Endothelial cell of umbilical vein (primary cell): ENCODE results near the gene PLAC8. TPM values are rescaled to one million over a fixed set of nuclear protein-coding genes. Genes with fewer than 3 reads are reported as not detected.
"Not testable (repeated sequence)": the region's sequence is repeated elsewhere in the genome, so short reads cannot be mapped to it uniquely, and the experiment has no call there.

Experiments used
- BruUV-seq: library from RNA; stranded (reverse); fragments of 400-500 nt; replicated peaks from 2 replicates; lab custom pipeline; 2021; lab: Mats Ljungman, UMichigan
- CTCF ChIA-PET: fragments of 300-600, 350-600 bp; sonication (Branson Sonifier 250); formaldehyde crosslinking; loops from one replicate; lab custom pipeline; 2021; ENCODE audit warnings: antibody characterized with exemption, inconsistent platforms; lab: Charles Lee
- POLR2A ChIA-PET: fragments of 300-600, 350-600 bp; sonication (Branson Sonifier 250); formaldehyde crosslinking; loops from one replicate; lab custom pipeline; 2021; ENCODE audit warnings: antibody characterized with exemption, inconsistent platforms; lab: Charles Lee
- DNase-seq: peaks from one replicate; pipeline ENCODE4 v3.0.0-alpha.2; 2011; ENCODE audit warnings: low read depth, low spot score
- FAIRE-seq: peaks from 2 replicates; lab custom pipeline; 2011; peaks lifted over from hg19 to GRCh38; lab: Jason Lieb, UNC
- H2AFZ ChIP-seq: 2 replicates; pipeline ENCODE4 v1.6.0; 2012; ENCODE audit warnings: low read depth, low read length, control low read depth, inconsistent platforms
- H3K27ac ChIP-seq: 2 replicates; pipeline ENCODE4 v1.5.1; 2011; ENCODE audit warnings: low read depth, mild to moderate bottlenecking, control low read depth, low read length, moderate library complexity; ENCODE audit not compliant: insufficient read depth
- H3K27me3 ChIP-seq, 2 experiments: 2 replicates each; pipeline versions ENCODE4 v1.6.0 to v1.6.1; 2011; ENCODE audit warnings: low read length in 2 of 2, mixed read lengths in 1 of 2; ENCODE audit not compliant: control insufficient read depth in 2 of 2, insufficient read depth in 2 of 2
- H3K36me3 ChIP-seq, 2 experiments: 2 replicates in 1 of 2; 3 replicates in 1 of 2; pipeline ENCODE4 v1.5.1; 2011; ENCODE audit warnings: low read length in 2 of 2, mild to moderate bottlenecking in 1 of 2, moderate library complexity in 1 of 2; ENCODE audit not compliant: control insufficient read depth in 2 of 2, insufficient read depth in 2 of 2; ENCODE audit errors: extremely low read depth in 1 of 2
- H3K4me1 ChIP-seq: 3 replicates; pipeline ENCODE4 v1.5.1; 2011; ENCODE audit warnings: mild to moderate bottlenecking, low read length; ENCODE audit not compliant: control insufficient read depth, insufficient read depth; ENCODE audit errors: extremely low read depth
- H3K4me2 ChIP-seq: 2 replicates; pipeline ENCODE4 v1.6.1; 2011; ENCODE audit warnings: low read length, control low read depth, mixed read lengths; ENCODE audit not compliant: insufficient read depth
- H3K4me3 ChIP-seq, 3 experiments: fragments of 200-600 bp in 1 of 3; sonication (generic), shearing (Covaris generic) in 1 of 3; replicated peaks in 1 of 3; 2 replicates each; pipeline ENCODE4 v1.5.1; 2011 to 2016; ENCODE audit warnings: control low read depth in 3 of 3, low read length in 3 of 3, mild to moderate bottlenecking in 2 of 3, inconsistent platforms in 1 of 3, low read depth in 1 of 3, moderate library complexity in 1 of 3; ENCODE audit not compliant: insufficient read depth in 1 of 3
- H3K79me2 ChIP-seq: 2 replicates; pipeline ENCODE4 v1.6.0; 2012; ENCODE audit warnings: low read length, inconsistent platforms; ENCODE audit not compliant: control insufficient read depth, insufficient read depth
- H3K9ac ChIP-seq: replicated peaks from 2 replicates; pipeline ENCODE3; 2011; ENCODE audit warnings: low read length, control low read depth; ENCODE audit not compliant: insufficient read depth; ENCODE audit errors: extremely low read depth
- H3K9me1 ChIP-seq: replicated peaks from 3 replicates; pipeline ENCODE4 v1.6.0; 2011; ENCODE audit warnings: mild to moderate bottlenecking, low read length; ENCODE audit not compliant: control insufficient read depth, insufficient read depth; ENCODE audit errors: extremely low read depth
- H3K9me3 ChIP-seq: replicated peaks from 2 replicates; pipeline ENCODE4 v1.5.1; 2012; ENCODE audit warnings: low read length, inconsistent platforms; ENCODE audit not compliant: control insufficient read depth, insufficient read depth
- H4K20me1 ChIP-seq: replicated peaks from 2 replicates; pipeline ENCODE3; 2011; ENCODE audit warnings: mild to moderate bottlenecking, low read length; ENCODE audit not compliant: control insufficient read depth, insufficient read depth; ENCODE audit errors: extremely low read depth
- dilution Hi-C: fragments of 300-500 bp; cut with MboI; formaldehyde crosslinking; loops from one replicate; pipeline ENCODE4 v1.15.0; 2019; ENCODE audit warnings: low sequenced_read_pairs; ENCODE audit not compliant: extremely low pct_ligation_motif_present
- intact Hi-C: fragments of 100-400 bp; cut with micrococcal nuclease; formaldehyde crosslinking; loops from one replicate; pipeline ENCODE4 v1.10.0; 2022
- polyA plus RNA-seq, 4 experiments: library from polyadenylated mRNA; depleted of rRNA in 3 of 4; stranded (reverse) in 3 of 4; unstranded in 1 of 4; fragments of >200 nt; gene quantifications; 2 replicates each; pipeline versions ENCODE4 v1.2.1 to v1.2.3, GENCODE V29; 2011 to 2012; ENCODE audit warnings: missing spikeins in 1 of 4
- total RNA-seq: library from RNA; stranded (reverse); gene quantifications from 2 replicates; pipeline ENCODE4 v1.2.3, GENCODE V29; 2021
- TF ChIP-seq, protein P1 (sequence below): IDR thresholded peaks from 2 replicates; pipeline ENCODE4 v1.6.1; 2011; ENCODE audit not compliant: insufficient read depth, insufficient read length
- TF ChIP-seq, protein P2 (sequence below), 2 donors: IDR thresholded peaks; 1 replicate in 1 of 2; 2 replicates in 1 of 2; pipeline ENCODE4 v1.5.1; 2011; ENCODE audit warnings: low read length in 2 of 2, mild to moderate bottlenecking in 2 of 2, moderate library complexity in 2 of 2, control low read depth in 1 of 2, inconsistent platforms in 1 of 2, low read depth in 1 of 2; ENCODE audit not compliant: insufficient read depth in 1 of 2; ENCODE audit errors: extremely low read depth in 1 of 2

The PLAC8 gene
- total and polyA plus RNA-seq, 2 donors (not counting 3 experiments of a cell fraction or from before 2014, with no cell fraction given), result 4.9 to 5.7 TPM

DNA sequence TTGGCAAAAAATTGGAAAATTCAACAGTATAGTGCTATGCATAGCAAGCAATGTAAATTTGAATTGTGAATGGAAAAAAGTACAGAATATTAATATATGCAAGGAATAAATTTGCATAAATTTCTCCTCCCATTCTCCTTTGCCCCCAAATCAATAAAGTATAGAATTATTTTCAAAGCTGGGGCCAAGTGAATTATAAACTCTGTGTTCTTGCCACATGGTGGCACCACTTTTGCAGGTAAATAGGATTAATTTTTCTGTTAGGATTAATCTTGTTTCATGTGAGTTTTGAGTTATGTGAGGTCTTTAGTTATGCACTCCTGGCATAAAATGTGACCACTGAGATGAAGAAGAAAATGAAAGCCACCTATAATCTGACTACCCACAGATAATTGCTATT, 59.6 kb downstream of the PLAC8 start:
- peak; percentile 40 for DNase-seq
- FAIRE-seq, result peak; percentile 35

DNA sequence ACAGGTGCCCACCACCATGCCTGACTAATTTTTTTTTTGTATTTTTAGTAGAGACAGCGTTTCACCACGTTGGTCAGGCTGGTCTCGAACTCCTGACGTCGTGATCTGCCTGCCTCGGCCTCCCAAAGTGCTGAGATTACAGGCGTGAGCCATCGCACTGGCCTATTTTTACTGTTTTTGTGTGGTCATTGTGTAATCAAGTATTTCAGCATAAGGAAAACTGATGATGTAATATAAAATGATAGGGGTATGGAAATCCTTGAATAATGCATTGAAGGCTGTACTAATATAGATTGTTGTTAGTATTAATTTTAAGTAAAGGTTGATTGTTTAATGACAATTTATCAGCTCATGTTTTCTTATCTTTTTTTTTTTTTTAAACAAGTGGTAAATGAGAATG, 65.7 kb downstream of the PLAC8 start:
- H3K4me3 ChIP-seq, dilution Hi-C loops, intact Hi-C loops, DNase-seq, POLR2A ChIA-PET, H3K27me3 ChIP-seq, H3K9me1 ChIP-seq, FAIRE-seq, H3K9me3 ChIP-seq, H4K20me1 ChIP-seq, H3K4me2 ChIP-seq, H3K9ac ChIP-seq, H3K4me1 ChIP-seq, H2AFZ ChIP-seq, BruUV-seq, H3K27ac ChIP-seq: not testable (repeated sequence)
- CTCF ChIA-PET, result interaction anchor here (1.2 to 6.3 kb wide), 4 partner anchors 8 to 233 kb away, joined by 3 to 32 read pairs (median 4); no protein-coding TSS in a partner anchor
- peaks cover 14% of the 10 kb centered on the region for H3K79me2 ChIP-seq
- peaks cover 5 to 15% of the 10 kb centered on the region in 2 experiments for H3K36me3 ChIP-seq

More for the DNA sequence above, 59.6 kb downstream of the PLAC8 start:
- CTCF ChIA-PET, result interaction anchor here (0.6 to 8.4 kb wide), 18 partner anchors 10 to 227 kb away, joined by 3 to 146 read pairs (median 6); partner anchors contain the start of genes COPS4 and COQ2
- intact Hi-C loops (loop anchor here (1.0 to 10.0 kb wide), 4 partner anchors 198 to 590 kb away; no protein-coding TSS in a partner anchor), dilution Hi-C loops (no loop called here)
- Histone ChIP-seq H3K27me3 (no peaks in the 10 kb centered on the region), H3K36me3 (peaks cover 7 to 15% of the 10 kb centered on the region in 2 experiments), H3K4me1 (no peaks in the 10 kb centered on the region), H3K79me2 (no peaks in the 10 kb centered on the region), H3K9me3 (no peaks in the 10 kb centered on the region), H3K4me3 (no peak overlapping the region), H4K20me1 (no peaks in the 10 kb centered on the region), H3K4me2 (no peak overlapping the region), H2AFZ (no peak overlapping the region), H3K27ac (no peak overlapping the region), H3K9me1 (no peaks in the 10 kb centered on the region), H3K9ac (no peak overlapping the region)
- TF ChIP-seq, protein P1, sequence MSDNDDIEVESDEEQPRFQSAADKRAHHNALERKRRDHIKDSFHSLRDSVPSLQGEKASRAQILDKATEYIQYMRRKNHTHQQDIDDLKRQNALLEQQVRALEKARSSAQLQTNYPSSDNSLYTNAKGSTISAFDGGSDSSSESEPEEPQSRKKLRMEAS, result no peak
- TF ChIP-seq, protein P2, sequence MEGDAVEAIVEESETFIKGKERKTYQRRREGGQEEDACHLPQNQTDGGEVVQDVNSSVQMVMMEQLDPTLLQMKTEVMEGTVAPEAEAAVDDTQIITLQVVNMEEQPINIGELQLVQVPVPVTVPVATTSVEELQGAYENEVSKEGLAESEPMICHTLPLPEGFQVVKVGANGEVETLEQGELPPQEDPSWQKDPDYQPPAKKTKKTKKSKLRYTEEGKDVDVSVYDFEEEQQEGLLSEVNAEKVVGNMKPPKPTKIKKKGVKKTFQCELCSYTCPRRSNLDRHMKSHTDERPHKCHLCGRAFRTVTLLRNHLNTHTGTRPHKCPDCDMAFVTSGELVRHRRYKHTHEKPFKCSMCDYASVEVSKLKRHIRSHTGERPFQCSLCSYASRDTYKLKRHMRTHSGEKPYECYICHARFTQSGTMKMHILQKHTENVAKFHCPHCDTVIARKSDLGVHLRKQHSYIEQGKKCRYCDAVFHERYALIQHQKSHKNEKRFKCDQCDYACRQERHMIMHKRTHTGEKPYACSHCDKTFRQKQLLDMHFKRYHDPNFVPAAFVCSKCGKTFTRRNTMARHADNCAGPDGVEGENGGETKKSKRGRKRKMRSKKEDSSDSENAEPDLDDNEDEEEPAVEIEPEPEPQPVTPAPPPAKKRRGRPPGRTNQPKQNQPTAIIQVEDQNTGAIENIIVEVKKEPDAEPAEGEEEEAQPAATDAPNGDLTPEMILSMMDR (IDR thresholded peaks at IDR 0.05; ENCODE audit: extremely low read depth in 1 of 2, insufficient read depth in 1 of 2, low read depth in 1 of 2, low read length in 2 of 2), result peak; percentile 11 to 17
- no TSS peak for BruUV-seq
- POLR2A ChIA-PET, result interaction anchor here (0.5 kb wide), 1 partner anchor 12 kb away, joined by 3 read pairs; no protein-coding TSS in a partner anchor
